ENCODE measurements around the gene PHPT1.
A peak's percentile ranks its signal among the peaks of the same experiment; 100 is the strongest.
"Not testable (repeated sequence)": the region's sequence is repeated elsewhere in the genome, so short reads cannot be mapped to it uniquely, and the experiment has no call there.

PHPT1 gene

DNA sequence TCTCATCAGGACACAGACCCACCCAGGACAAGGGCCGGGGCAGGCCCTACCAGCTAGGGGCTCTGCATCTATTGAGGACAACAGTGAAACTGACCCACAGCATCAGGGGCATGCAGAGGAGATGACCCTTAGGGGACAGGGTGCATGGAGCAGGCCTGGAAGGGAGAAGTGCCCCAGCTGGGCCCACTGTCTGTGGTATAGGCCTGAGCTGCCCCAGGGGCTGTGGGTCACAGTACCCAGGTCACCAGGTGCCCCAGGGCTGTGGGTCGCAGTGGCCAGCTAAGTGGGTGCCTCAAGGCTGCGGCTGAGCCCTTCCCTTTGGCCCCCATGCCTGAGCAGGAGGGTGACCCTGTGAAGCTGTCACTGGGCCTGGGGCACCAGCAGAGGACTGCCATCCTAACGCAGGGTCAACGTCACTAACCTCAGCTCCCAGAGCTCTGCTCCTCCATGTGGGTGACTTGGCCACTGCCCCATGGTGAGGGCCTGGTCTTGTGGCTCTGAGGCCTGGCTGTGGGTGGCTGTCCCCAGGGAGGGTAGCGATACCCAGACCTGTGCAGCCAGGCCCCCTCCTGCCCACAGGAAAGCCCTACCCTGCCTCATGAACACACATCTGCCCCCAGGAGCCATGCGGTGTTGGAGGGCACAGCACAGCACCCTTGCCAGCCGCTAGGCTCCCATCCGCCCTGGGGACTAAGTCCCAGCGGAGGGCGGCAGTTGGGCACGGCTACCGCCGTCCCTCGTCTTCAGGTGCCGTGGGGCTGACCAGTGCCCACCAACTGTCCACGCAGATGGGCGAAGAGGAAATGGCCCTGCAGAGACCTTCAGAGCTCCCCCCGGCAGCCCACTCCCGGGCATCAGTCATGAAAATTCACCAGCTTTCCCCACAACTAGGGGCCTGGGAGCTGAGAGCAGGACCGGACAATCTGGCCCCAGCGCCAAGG, 12.0 kb downstream of the PHPT1 start:
- no peak for DNase-seq (ENCODE audit: low read depth)

GRCh38 chr9:136861874-136862457, 12.8 kb downstream of the PHPT1 start:
- no peak for DNase-seq (ENCODE audit: low read depth)

DNA sequence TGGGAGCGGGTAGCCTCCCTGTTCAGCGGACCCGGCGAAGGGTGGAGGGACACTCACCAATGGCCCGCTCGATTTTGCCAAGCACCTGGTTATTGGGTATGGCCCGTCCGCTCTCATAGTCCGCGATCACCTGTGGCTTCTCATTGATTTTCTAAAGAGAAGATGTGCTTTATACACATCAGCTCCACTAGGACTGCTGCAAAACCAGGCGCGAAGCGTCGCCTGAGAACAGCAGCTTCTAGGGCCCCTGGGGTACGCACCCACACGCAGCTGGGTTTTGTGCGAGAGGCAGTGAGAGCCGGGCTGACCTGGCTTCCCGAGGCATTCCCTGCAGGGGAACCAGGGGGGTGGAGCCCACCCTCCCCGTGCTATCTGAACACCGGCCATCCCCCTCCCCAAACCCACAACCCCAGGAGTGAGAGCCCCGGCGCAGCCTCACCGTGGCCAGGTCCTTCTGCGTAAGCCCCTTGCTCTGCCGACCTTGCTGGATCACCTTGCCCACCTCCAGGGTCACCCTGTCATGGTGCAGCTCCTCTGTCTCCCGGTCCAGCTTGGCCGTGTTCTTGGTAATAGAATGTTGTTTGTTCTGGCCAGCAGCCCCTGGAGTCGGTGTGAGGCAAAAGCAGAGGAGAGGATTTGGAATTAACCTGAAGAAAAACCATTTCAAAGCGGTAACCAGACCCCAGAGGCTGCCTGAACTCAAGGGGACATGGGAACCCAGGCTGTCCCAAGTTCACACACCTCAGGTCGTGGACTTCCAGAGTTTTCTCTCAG, 13.8 kb downstream of the PHPT1 start:
- no peak for DNase-seq (ENCODE audit: low read depth)

DNA sequence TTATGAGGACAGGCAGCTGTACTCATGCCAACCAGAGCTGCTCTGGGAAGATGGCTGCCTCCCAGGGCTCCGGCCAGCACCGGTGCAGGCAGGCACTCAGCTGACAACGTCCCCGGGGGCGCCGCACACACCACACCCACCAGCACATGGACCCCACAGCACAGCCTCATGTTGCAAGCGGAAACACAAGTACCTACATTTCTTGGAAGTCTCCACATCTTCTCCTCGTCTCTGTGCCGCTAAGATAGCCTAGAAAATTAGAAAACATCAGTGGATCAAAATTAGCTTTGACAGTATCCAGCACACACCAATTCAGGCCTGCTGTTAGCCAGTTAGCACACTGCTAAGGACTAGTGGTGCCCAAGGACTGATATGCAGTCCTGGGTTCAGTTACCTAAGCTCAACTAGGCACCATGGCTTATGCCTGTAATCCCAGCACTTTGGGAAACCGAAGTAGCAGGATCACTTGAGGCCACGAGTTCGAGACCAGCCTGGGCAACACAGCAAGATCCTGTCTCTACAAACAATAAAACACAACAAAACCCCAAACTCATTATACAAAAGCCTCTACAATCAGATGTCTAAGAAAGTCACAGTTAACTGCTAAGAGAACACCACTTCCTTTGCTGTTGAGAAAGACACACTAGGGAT, 14.5 kb downstream of the PHPT1 start:
- no peak for DNase-seq (ENCODE audit: low read depth)

GRCh38 chr9:136865041-136865767, 16.0 kb downstream of the PHPT1 start:
- no peak for DNase-seq (ENCODE audit: low read depth)

DNA sequence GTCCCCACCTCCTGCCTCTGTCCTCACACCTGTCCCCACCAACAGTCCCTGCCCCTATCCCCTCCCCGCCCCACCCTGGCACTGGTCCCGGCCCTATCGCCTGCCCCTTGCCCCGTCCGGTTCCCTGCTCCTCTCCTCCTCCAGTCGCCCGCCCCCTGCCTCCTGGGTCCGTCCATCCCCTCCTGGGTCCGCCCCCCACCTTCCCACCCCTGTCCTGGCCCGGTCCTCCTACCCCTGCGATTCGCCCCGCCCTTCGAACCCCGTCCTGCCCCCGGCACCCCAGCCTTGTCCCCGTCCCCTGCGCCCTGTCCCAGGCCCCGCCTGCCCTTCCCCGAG, 16.5 kb downstream of the PHPT1 start:
- DNase-seq (ENCODE audit: low read depth) = no peak

GRCh38 chr9:136866898-136867421, 17.8 kb downstream of the PHPT1 start:
- DNase-seq (ENCODE audit: low read depth) = not testable (repeated sequence)

- no peak for DNase-seq (ENCODE audit: low read depth)
Observed at GRCh38 chr9:136867480-136867879, 18.3 kb downstream of the PHPT1 start.

- DNase-seq (ENCODE audit: low read depth) = no peak
Observed at GRCh38 chr9:136867917-136868316, 18.7 kb downstream of the PHPT1 start.

GRCh38 chr9:136868644-136869043, 19.4 kb downstream of the PHPT1 start:
- DNase-seq (ENCODE audit: low read depth) = no peak

DNA sequence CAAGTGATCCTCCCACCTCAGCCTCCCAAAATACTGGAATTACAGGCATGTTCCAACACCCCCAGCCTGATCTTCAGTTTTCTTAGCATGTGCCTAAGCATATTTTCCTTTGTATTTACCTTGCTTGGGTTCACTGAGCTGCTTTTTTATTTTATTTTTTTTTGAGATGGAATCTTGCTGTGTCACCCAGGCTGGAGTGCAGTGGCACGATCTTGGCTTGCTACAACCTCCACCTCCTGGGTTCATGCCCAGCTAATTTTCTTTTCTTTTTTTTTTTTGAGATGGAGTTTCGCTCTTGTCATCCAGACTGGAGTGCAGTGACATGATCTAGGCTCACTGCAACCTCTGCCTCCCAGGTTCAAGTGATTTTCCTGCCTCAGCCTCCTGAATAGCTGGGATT, 20.4 kb downstream of the PHPT1 start:
- DNase-seq (ENCODE audit: low read depth) = not testable (repeated sequence)

- DNase-seq (ENCODE audit: low read depth) = no peak
Observed at GRCh38 chr9:136875155-136875554, 25.9 kb downstream of the PHPT1 start.

DNA sequence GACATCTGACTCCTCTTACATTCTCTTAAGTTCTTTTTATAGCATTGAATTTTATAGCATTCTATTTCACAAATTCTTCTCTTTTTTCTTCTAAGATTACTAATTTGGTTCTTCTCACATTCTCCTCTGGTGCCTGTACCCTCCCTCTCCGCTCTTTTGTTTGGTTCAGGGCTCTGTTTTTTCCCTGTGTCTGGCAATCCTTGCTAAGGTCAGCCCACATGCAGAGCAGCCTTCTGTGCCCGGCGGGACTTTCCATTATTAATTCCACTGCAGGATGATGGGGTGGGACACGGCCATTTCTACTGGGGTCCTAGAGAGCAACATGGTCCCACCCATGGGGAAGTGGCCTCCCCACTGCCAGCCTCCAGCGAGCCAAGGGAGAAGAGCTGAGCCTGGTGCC, 27.3 kb downstream of the PHPT1 start:
- no peak for DNase-seq (ENCODE audit: low read depth)

DNA sequence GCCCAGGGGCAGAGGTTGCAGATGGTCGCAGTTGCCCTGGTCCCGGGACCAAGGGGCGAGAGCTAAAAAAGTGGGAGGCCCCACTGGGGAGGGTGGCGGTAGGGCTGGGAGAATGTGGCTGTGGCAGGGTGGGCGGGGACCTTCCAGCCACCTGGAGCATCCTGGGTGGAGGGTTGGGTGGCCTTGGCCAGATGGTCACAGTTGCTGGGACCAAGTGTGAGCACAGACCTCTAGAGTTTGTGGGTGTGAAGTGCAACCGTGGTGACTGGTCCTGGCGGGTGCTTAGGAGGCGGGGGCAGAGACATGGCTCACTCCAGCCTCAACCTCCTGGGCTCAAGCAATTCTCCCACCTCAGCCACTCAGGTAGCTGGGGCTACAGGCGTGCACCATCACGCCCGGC, 31.4 kb downstream of the PHPT1 start:
- DNase-seq (ENCODE audit: low read depth) = no peak

DNA sequence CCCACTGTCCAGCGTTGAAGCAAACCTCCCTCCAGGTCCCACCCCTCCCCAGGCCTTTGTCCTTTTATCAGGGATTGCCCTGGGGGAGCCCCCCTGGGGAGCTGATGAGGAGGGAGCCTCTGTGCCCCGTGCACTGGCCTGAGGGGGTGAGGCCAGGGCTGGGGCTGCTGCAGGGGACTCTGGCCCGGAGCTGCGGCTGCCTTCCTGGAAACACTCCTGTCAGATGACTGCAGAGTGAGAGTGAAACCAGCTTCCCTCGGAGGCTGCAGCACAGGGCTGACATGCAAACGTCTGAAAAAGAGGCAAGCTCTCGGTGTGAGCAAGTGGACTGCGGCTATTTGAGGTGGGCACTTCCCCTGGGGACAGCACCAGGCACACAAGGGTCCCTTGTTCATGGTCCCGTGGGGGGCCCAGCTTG, 32.5 kb downstream of the PHPT1 start:
- DNase-seq (ENCODE audit: low read depth) = no peak

GRCh38 chr9:136882109-136882946, 33.1 kb downstream of the PHPT1 start:
- DNase-seq (ENCODE audit: low read depth) = peak; percentile 64

GRCh38 chr9:136882947-136883283, 33.7 kb downstream of the PHPT1 start:
- DNase-seq (ENCODE audit: low read depth) = not testable (repeated sequence)

GRCh38 chr9:136883670-136884069, 34.5 kb downstream of the PHPT1 start:
- DNase-seq (ENCODE audit: low read depth) = not testable (repeated sequence)

DNA sequence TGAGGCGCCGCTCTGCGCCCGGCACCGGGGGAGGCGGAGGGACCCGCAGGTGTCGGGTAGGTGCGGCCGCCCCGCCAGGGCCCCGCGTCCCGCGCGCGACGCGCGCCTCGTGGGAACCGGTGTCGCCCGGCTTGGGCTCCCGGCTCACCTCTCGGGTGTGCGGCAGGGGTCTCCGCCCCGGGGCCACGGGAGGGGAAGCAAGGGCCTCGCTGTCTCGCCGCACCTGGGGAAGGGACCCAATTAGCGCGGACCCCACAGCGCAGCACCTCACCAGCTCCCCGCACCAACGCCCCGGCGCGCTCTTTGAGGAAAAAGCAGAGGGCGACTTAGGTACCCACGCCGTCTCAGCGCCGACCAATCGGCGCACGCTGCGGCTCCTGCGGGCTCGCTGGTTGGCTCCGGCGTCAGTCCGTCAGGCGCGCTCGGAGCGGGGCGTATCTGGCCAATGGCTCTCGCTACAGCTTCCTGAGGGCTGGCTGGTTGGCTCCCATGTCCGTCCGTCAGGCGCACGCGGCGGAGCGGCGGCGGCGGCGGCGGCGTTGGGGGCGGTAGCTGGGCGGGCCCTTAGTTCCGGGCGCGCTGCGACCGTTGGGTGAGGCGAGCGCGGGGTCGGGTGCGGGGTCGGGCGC, 36.9 kb downstream of the PHPT1 start, which contains the start of gene TRAF2:
TRAF2 (plus strand) TSS at position 567 of the 629 bp plus-strand sequence. CDS start 12,225 bp downstream, outside the sequence.
- peak; percentile 96 for DNase-seq (ENCODE audit: low read depth)

Measured in HS-5 (cell line).